ENCODE results near the gene LEUTX.
"Not testable (repeated sequence)": the region's sequence is repeated elsewhere in the genome, so short reads cannot be mapped to it uniquely, and the experiment has no call there.

LEUTX gene

GRCh38 chr19:39809368-39809767 lies 30.7 kb downstream of the LEUTX start:
- Histone ChIP-seq H3K4me1 (ENCODE audit: control insufficient read depth, insufficient read depth, low read length, unreplicated experiment) (no peaks in the 10 kb centered on the region), H2AFZ (ENCODE audit: low read length, unreplicated experiment) (no peak overlapping the region), H3K36me3 (ENCODE audit: insufficient read depth, low read length) (no peaks in the 10 kb centered on the region), H3K27ac (ENCODE audit: low read depth, low read length) (no peak overlapping the region), H3K27me3 (ENCODE audit: insufficient read depth, low read length) (no peaks in the 10 kb centered on the region), H3K79me2 (ENCODE audit: control insufficient read depth, insufficient read depth, low read length, unreplicated experiment) (no peaks in the 10 kb centered on the region), H3K4me3 (ENCODE audit: low read depth, low read length) (no peak overlapping the region)

GRCh38 chr19:39810424-39810823 lies 31.8 kb downstream of the LEUTX start:
- H3K79me2 ChIP-seq (ENCODE audit: control insufficient read depth, insufficient read depth, low read length, unreplicated experiment), result no peaks in the 10 kb centered on the region
- H3K4me1 ChIP-seq (ENCODE audit: control insufficient read depth, insufficient read depth, low read length, unreplicated experiment), result no peaks in the 10 kb centered on the region
- no peak overlapping the region for H2AFZ ChIP-seq (ENCODE audit: low read length, unreplicated experiment)
- no peaks in the 10 kb centered on the region for H3K36me3 ChIP-seq (ENCODE audit: insufficient read depth, low read length)
- H3K27ac ChIP-seq (ENCODE audit: low read depth, low read length), result no peak overlapping the region
- no peaks in the 10 kb centered on the region for H3K27me3 ChIP-seq (ENCODE audit: insufficient read depth, low read length)
- H3K4me3 ChIP-seq (ENCODE audit: low read depth, low read length), result no peak overlapping the region

GRCh38 chr19:39811064-39811463 lies 32.4 kb downstream of the LEUTX start:
- Histone ChIP-seq H3K27me3 (ENCODE audit: insufficient read depth, low read length) (no peaks in the 10 kb centered on the region), H2AFZ (ENCODE audit: low read length, unreplicated experiment) (no peak overlapping the region), H3K36me3 (ENCODE audit: insufficient read depth, low read length) (no peaks in the 10 kb centered on the region), H3K79me2 (ENCODE audit: control insufficient read depth, insufficient read depth, low read length, unreplicated experiment) (no peaks in the 10 kb centered on the region), H3K4me1 (ENCODE audit: control insufficient read depth, insufficient read depth, low read length, unreplicated experiment) (no peaks in the 10 kb centered on the region), H3K4me3 (ENCODE audit: low read depth, low read length) (no peak overlapping the region), H3K27ac (ENCODE audit: low read depth, low read length) (no peak overlapping the region)

- Histone ChIP-seq H3K4me1 (ENCODE audit: control insufficient read depth, insufficient read depth, low read length, unreplicated experiment) (no peaks in the 10 kb centered on the region), H2AFZ (ENCODE audit: low read length, unreplicated experiment) (no peak overlapping the region), H3K27me3 (ENCODE audit: insufficient read depth, low read length) (no peaks in the 10 kb centered on the region), H3K79me2 (ENCODE audit: control insufficient read depth, insufficient read depth, low read length, unreplicated experiment) (no peaks in the 10 kb centered on the region), H3K36me3 (ENCODE audit: insufficient read depth, low read length) (no peaks in the 10 kb centered on the region), H3K4me3 (ENCODE audit: low read depth, low read length) (no peak overlapping the region), H3K27ac (ENCODE audit: low read depth, low read length) (no peak overlapping the region)
Observed at GRCh38 chr19:39813264-39813993, 34.8 kb downstream of the LEUTX start.

- H3K27me3 ChIP-seq (ENCODE audit: insufficient read depth, low read length), result not testable (repeated sequence)
Observed at GRCh38 chr19:39814111-39814510, 35.5 kb downstream of the LEUTX start.

GRCh38 chr19:39814595-39814994 lies 35.9 kb downstream of the LEUTX start:
- Histone ChIP-seq H3K36me3 (ENCODE audit: insufficient read depth, low read length) (no peaks in the 10 kb centered on the region), H3K27ac (ENCODE audit: low read depth, low read length) (no peak overlapping the region), H3K4me1 (ENCODE audit: control insufficient read depth, insufficient read depth, low read length, unreplicated experiment) (no peaks in the 10 kb centered on the region), H3K79me2 (ENCODE audit: control insufficient read depth, insufficient read depth, low read length, unreplicated experiment) (no peaks in the 10 kb centered on the region), H3K27me3 (ENCODE audit: insufficient read depth, low read length) (no peaks in the 10 kb centered on the region), H3K4me3 (ENCODE audit: low read depth, low read length) (no peak overlapping the region), H2AFZ (ENCODE audit: low read length, unreplicated experiment) (no peak overlapping the region)

More at GRCh38 chr19:39814111-39814510, 35.5 kb downstream of the LEUTX start:
- H3K4me1 ChIP-seq (ENCODE audit: control insufficient read depth, insufficient read depth, low read length, unreplicated experiment); H3K4me3 ChIP-seq (ENCODE audit: low read depth, low read length); H2AFZ ChIP-seq (ENCODE audit: low read length, unreplicated experiment); H3K79me2 ChIP-seq (ENCODE audit: control insufficient read depth, insufficient read depth, low read length, unreplicated experiment); H3K27ac ChIP-seq (ENCODE audit: low read depth, low read length); H3K36me3 ChIP-seq (ENCODE audit: insufficient read depth, low read length): not testable (repeated sequence)

GRCh38 chr19:39816287-39817048 lies 37.8 kb downstream of the LEUTX start:
- no peak overlapping the region for H2AFZ ChIP-seq (ENCODE audit: low read length, unreplicated experiment)
- H3K27ac ChIP-seq (ENCODE audit: low read depth, low read length), result no peak overlapping the region
- H3K4me1 ChIP-seq (ENCODE audit: control insufficient read depth, insufficient read depth, low read length, unreplicated experiment), result no peaks in the 10 kb centered on the region
- H3K36me3 ChIP-seq (ENCODE audit: insufficient read depth, low read length), result no peaks in the 10 kb centered on the region
- H3K4me3 ChIP-seq (ENCODE audit: low read depth, low read length), result no peak overlapping the region
- no peaks in the 10 kb centered on the region for H3K27me3 ChIP-seq (ENCODE audit: insufficient read depth, low read length)
- no peaks in the 10 kb centered on the region for H3K79me2 ChIP-seq (ENCODE audit: control insufficient read depth, insufficient read depth, low read length, unreplicated experiment)

GRCh38 chr19:39817888-39818561 lies 39.4 kb downstream of the LEUTX start:
- H3K27me3 ChIP-seq (ENCODE audit: insufficient read depth, low read length), result no peaks in the 10 kb centered on the region
- H3K79me2 ChIP-seq (ENCODE audit: control insufficient read depth, insufficient read depth, low read length, unreplicated experiment), result no peaks in the 10 kb centered on the region

GRCh38 chr19:39818626-39819097 lies 40.0 kb downstream of the LEUTX start:
- Histone ChIP-seq H3K27ac (ENCODE audit: low read depth, low read length) (no peak overlapping the region), H3K36me3 (ENCODE audit: insufficient read depth, low read length) (no peaks in the 10 kb centered on the region), H3K79me2 (ENCODE audit: control insufficient read depth, insufficient read depth, low read length, unreplicated experiment) (peaks cover 2% of the 10 kb centered on the region), H3K4me1 (ENCODE audit: control insufficient read depth, insufficient read depth, low read length, unreplicated experiment) (no peaks in the 10 kb centered on the region), H3K27me3 (ENCODE audit: insufficient read depth, low read length) (no peaks in the 10 kb centered on the region), H2AFZ (ENCODE audit: low read length, unreplicated experiment) (no peak overlapping the region), H3K4me3 (ENCODE audit: low read depth, low read length) (no peak overlapping the region)

More at GRCh38 chr19:39817888-39818561, 39.4 kb downstream of the LEUTX start:
- no peak overlapping the region for H3K4me3 ChIP-seq (ENCODE audit: low read depth, low read length)
- no peak overlapping the region for H3K27ac ChIP-seq (ENCODE audit: low read depth, low read length)
- no peaks in the 10 kb centered on the region for H3K36me3 ChIP-seq (ENCODE audit: insufficient read depth, low read length)
- H3K4me1 ChIP-seq (ENCODE audit: control insufficient read depth, insufficient read depth, low read length, unreplicated experiment), result no peaks in the 10 kb centered on the region
- no peak overlapping the region for H2AFZ ChIP-seq (ENCODE audit: low read length, unreplicated experiment)

- no peaks in the 10 kb centered on the region for H3K27me3 ChIP-seq (ENCODE audit: insufficient read depth, low read length)
- no peak overlapping the region for H3K4me3 ChIP-seq (ENCODE audit: low read depth, low read length)
- H3K4me1 ChIP-seq (ENCODE audit: control insufficient read depth, insufficient read depth, low read length, unreplicated experiment), result peaks cover 2% of the 10 kb centered on the region
- no peak overlapping the region for H2AFZ ChIP-seq (ENCODE audit: low read length, unreplicated experiment)
- no peaks in the 10 kb centered on the region for H3K36me3 ChIP-seq (ENCODE audit: insufficient read depth, low read length)
- H3K27ac ChIP-seq (ENCODE audit: low read depth, low read length), result no peak overlapping the region
- H3K79me2 ChIP-seq (ENCODE audit: control insufficient read depth, insufficient read depth, low read length, unreplicated experiment), result peaks cover 4% of the 10 kb centered on the region
Observed at GRCh38 chr19:39819786-39820185, 41.1 kb downstream of the LEUTX start.
